Measurements from ENCODE around the gene ITGA1.

GRCh38 chr5:52818360-52818759 lies 30.6 kb downstream of the ITGA1 start:
- TF ChIP-seq CTCF (optimal IDR thresholded peaks at IDR 0.05 in 1 of 3, IDR thresholded peaks at IDR 0.05 in 1 of 3, conservative IDR thresholded peaks at IDR 0.05 in 1 of 3; ENCODE audit: extremely low read depth in 1 of 3, insufficient read depth in 2 of 3, low read length in 3 of 3) (no peak), EZH2 (IDR thresholded peaks at IDR 0.05; ENCODE audit: low read length) (no peak)
